SU-DHL-6 (cell line): Measurements from ENCODE around the gene ZNF689.

Experiments
- CTCF ChIP-seq: fragments of 200-600 bp; sonication (generic); IDR thresholded peaks from one replicate; pipeline ENCODE4 v1.5.1; 2017; ENCODE audit warnings: antibody characterized with exemption, mild to moderate bottlenecking, low read length, moderate library complexity; ENCODE audit not compliant: insufficient read depth, poor library complexity, severe bottlenecking
- EZH2phosphoT487 ChIP-seq: fragments of 200-600 bp; sonication (generic), shearing (Covaris generic); conservative IDR thresholded peaks from 2 replicates; pipeline ENCODE4 v1.6.1; 2018; ENCODE audit warnings: mild to moderate bottlenecking, antibody characterized with exemption, low read length, moderate library complexity, mixed read lengths

- no peak for TF ChIP-seq CTCF
- TF ChIP-seq EZH2phosphoT487: no peak
These were observed 38.5 kb downstream of the ZNF689 start, which contains the start of gene ZNF688 for GRCh38 chr16:30571445-30572322.
